Omental fat pad (tissue), 4 donors: ENCODE data around the gene UBL4A. TPM values are rescaled to one million over a fixed set of nuclear protein-coding genes. Genes with fewer than 3 reads are reported as not detected.

Source experiments
- ATAC-seq: fragments of 150-250 bp; one replicate; pipeline ENCODE4 v1.9.1; 2016; ENCODE audit warnings: mild to moderate bottlenecking, moderate library complexity; ENCODE audit not compliant: low FRiP score
- DNase-seq: peaks from one replicate; pipeline ENCODE4 v3.0.0-alpha.2; 2019; ENCODE audit warnings: low spot score
- CTCF ChIP-seq, 3 donors: fragments of 450-650 bp; IDR thresholded peaks; one replicate each; pipeline ENCODE4 v1.5.1; 2016 to 2017; ENCODE audit warnings: antibody characterized with exemption in 3 of 3, mild to moderate bottlenecking in 3 of 3, moderate library complexity in 2 of 3
- total RNA-seq, 4 donors: library from RNA; depleted of rRNA; stranded (reverse); fragments of >200 nt; gene quantifications; one replicate each; pipeline ENCODE4 v1.1.0, GENCODE V29; 2016

The UBL4A gene
- total RNA-seq, 4 donors from 2014 or later, result 21.3 to 43.0 (median 34.0) TPM

DNA sequence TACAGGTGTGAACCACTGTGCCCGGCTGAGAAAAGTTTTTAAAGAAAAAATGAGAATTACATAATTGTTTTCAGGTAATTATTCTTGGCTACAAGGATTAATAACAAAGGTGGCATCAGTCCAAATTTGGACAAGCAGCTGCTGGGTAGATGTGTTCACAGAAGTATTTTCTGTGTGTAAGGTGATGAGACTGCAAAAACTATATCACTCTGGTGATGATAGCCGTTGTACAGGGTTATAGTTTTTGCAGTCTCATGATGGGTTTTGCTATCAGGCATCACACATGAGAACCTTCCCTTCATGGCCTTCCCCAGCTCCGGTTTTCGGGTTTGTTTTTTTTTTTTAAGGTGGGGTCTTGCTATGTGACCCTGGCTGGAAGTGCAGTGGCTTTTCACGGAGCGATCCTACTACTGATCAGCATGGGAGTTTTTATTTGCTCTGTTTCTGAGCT lies 9.1 kb upstream of the UBL4A start:
- no peak for DNase-seq
- TF ChIP-seq CTCF (IDR thresholded peaks at IDR 0.05), result no peak
- no peak for ATAC-seq

DNA sequence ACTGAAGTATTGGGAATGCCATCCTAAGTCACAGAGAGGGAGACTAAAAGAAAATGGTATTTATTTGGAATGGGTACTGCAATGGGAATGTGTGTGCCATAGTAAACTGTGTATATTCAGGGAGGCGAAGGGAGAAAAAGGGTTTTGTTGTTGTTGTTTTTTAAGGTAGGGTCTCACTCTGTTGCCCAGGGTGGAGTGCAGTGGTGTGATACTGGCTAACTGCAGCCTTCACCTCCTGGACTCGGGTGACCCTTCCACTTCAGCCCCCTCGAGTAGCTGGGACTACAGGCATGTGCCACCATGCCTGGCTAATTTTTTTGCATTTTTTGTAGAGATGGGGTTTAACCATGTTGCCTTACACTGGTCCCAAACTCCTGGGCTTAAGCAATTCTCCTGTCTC lies 8.3 kb upstream of the UBL4A start:
- DNase-seq (no peak), ATAC-seq (no peak)
- TF ChIP-seq CTCF (IDR thresholded peaks at IDR 0.05), result no peak

DNA sequence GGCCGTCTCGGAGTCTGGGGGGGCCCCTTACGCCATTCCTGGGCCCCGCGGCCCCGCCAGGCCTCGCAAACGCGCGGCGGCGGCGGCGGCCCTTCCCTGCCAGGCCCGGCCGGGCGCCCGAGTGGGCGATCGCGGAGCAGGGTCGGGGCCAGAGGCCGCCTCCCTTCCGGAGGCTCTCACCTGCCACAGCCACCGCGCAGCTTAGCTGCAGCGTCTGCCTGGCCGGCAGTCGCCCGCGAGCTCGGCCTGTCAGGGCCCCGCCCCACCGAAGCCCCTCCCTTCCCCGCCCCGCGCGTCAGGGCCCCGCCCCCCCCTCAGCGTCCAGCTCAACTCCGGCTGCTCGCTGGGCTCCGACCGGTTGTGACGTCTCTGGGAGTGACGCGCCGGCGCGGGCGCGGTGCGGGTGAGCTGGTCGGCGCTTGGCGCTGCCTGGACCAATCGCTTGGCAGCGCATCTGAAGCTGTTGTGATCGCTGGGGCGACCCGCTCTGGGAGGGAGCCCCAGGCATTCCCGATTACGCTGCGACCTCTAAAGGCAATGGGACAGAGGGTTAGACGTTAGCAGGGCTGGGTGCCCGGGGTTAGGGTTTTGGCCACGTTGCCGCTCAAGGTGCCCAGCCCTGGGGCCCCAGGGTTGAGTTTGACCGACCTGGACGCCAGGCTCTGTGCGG lies 4.1 kb upstream of the UBL4A start, which contains the start of gene SLC10A3:
Gene SLC10A3, minus strand, starts transcription at position 216 of the 670 bp plus-strand sequence. CDS start 1,689 bp downstream, outside the sequence.
- no peak for TF ChIP-seq CTCF (IDR thresholded peaks at IDR 0.05)
- peak; percentile 45 for DNase-seq
- ATAC-seq, result peak; percentile 85

DNA sequence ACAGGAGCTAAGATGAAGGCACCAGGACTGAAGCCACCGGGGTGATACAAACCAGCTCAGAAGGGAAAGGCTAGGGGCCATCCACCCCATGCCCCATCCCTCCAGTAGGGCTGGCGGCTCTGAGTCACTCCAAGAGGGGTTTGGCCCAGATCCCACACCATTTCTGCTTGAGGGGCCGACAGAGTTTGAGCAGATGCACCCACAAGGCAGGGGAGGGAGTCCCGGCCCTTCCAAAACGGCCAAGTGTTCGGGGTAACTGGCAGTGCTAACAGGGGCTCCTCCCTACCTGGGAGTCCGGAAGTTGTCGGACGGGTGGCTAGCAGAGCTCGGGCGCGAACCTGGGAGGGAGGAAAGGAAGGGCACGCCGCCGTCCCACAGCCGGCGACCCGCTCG lies 3.6 kb upstream of the UBL4A start:
- peak; percentile 20 for ATAC-seq
- TF ChIP-seq CTCF (IDR thresholded peaks at IDR 0.05), result no peak
- no peak for DNase-seq

DNA sequence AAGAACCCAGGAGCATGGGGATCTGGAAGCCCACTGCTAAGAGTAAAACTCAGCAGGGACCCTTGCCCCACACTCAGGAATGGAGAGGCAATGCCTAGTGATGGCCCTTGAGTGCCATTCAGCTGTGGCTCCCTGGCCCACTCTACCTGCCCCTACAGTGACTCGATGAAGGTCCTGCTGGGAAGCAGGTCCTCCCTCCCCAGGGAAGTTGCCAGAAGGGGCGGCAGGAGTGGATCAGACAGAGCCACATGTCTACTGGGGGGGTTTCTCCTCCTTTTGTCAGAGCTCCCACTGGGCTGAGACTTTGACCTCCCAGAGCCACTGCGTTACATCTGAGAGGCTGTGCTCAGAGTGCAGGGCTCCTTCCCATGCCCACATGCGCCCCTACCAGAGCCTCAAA lies 2.8 kb upstream of the UBL4A start:
- no peak for DNase-seq
- no peak for TF ChIP-seq CTCF (IDR thresholded peaks at IDR 0.05)
- ATAC-seq, result no peak

GRCh38 chrX:154488336-154489075 lies 2.1 kb upstream of the UBL4A start:
- no peak for TF ChIP-seq CTCF (IDR thresholded peaks at IDR 0.05)
- ATAC-seq, result no peak
- no peak for DNase-seq
